WTC11 (cell line): ENCODE measurements around the gene CFAP206. TPM values are rescaled to one million over a fixed set of nuclear protein-coding genes. Genes with fewer than 3 reads are reported as not detected.

ENCODE experiments used
- ATAC-seq: fragments of 200-7000 bp; cut with Tn5 transposase; 2 replicates; pipeline ENCODE4 v1.10.0; 2021; ENCODE audit warnings: mild to moderate bottlenecking, moderate library complexity
- CTCF ChIA-PET: fragments of 300-600 bp; sonication (Branson Sonifier 250); formaldehyde crosslinking; loops from one replicate; lab custom pipeline; 2021; ENCODE audit warnings: antibody characterized with exemption; lab: Charles Lee
- POLR2A ChIA-PET: fragments of 350-600 bp; sonication (Branson Sonifier 250); formaldehyde crosslinking; loops from one replicate; lab custom pipeline; 2021; ENCODE audit warnings: antibody characterized with exemption; lab: Charles Lee
- DNase-seq: peaks from one replicate; pipeline ENCODE4 v3.0.0; 2021; ENCODE audit warnings: low spot score
- H3K27ac Mint-ChIP-seq: 2 replicates; pipeline ENCODE4 v1.8.0; 2021; ENCODE audit warnings: mixed read lengths
- H3K27me3 Mint-ChIP-seq: 2 replicates; pipeline ENCODE4 v1.8.0; 2021; ENCODE audit warnings: low read depth, mild to moderate bottlenecking, moderate library complexity, mixed read lengths
- H3K36me3 Mint-ChIP-seq: 2 replicates; pipeline ENCODE4 v1.8.0; 2021; ENCODE audit warnings: mixed read lengths
- H3K4me1 Mint-ChIP-seq: 2 replicates; pipeline ENCODE4 v1.8.0; 2022; ENCODE audit warnings: mixed read lengths
- H3K4me3 Mint-ChIP-seq: 2 replicates; pipeline ENCODE4 v1.8.0; 2021; ENCODE audit warnings: mild to moderate bottlenecking, moderate library complexity, mixed read lengths
- H3K9me3 Mint-ChIP-seq: 2 replicates; pipeline ENCODE4 v1.8.0; 2021; ENCODE audit warnings: mixed read lengths
- CREB1 ChIP-seq: sonication (generic); formaldehyde crosslinking; IDR thresholded peaks from 2 replicates; pipeline ENCODE4 v1.8.0; 2023; ENCODE audit warnings: mild to moderate bottlenecking, missing genetic modification reagents
- E2F4 ChIP-seq: sonication (generic); formaldehyde crosslinking; IDR thresholded peaks from 2 replicates; pipeline ENCODE4 v1.8.1; 2022; ENCODE audit warnings: low read depth, mild to moderate bottlenecking, moderate library complexity, missing genetic modification reagents, borderline replicate concordance
- ESRRA ChIP-seq: sonication (generic); formaldehyde crosslinking; IDR thresholded peaks from 2 replicates; pipeline ENCODE4 v1.8.1; 2022; ENCODE audit warnings: mild to moderate bottlenecking, missing genetic modification reagents, borderline replicate concordance
- ETV6 ChIP-seq: sonication (generic); formaldehyde crosslinking; IDR thresholded peaks from 2 replicates; pipeline ENCODE4 v1.8.1; 2022; ENCODE audit warnings: mild to moderate bottlenecking, missing genetic modification reagents
- FOXK1 ChIP-seq: sonication (generic); formaldehyde crosslinking; IDR thresholded peaks from 2 replicates; pipeline ENCODE4 v1.8.0; 2022; ENCODE audit warnings: mild to moderate bottlenecking, moderate library complexity, missing genetic modification reagents
- FOXP4 ChIP-seq: sonication (generic); formaldehyde crosslinking; IDR thresholded peaks from 2 replicates; pipeline ENCODE4 v1.8.0; 2022; ENCODE audit warnings: mild to moderate bottlenecking, missing genetic modification reagents
- GABPB1 ChIP-seq: sonication (generic); formaldehyde crosslinking; IDR thresholded peaks from 2 replicates; pipeline ENCODE4 v1.8.1; 2023; ENCODE audit warnings: mild to moderate bottlenecking, missing genetic modification reagents
- HMGXB4 ChIP-seq: sonication (generic); formaldehyde crosslinking; IDR thresholded peaks from 2 replicates; pipeline ENCODE4 v1.8.1; 2023; ENCODE audit warnings: mild to moderate bottlenecking, moderate library complexity, missing genetic modification reagents
- MAX ChIP-seq: sonication (generic); formaldehyde crosslinking; IDR thresholded peaks from 2 replicates; pipeline ENCODE4 v1.8.0; 2022; ENCODE audit warnings: mild to moderate bottlenecking, missing genetic modification reagents
- MYBL2 ChIP-seq: sonication (generic); formaldehyde crosslinking; IDR thresholded peaks from 2 replicates; pipeline ENCODE4 v1.8.1; 2023; ENCODE audit warnings: mild to moderate bottlenecking, moderate library complexity, missing genetic modification reagents
- NFE2L1 ChIP-seq: sonication (generic); formaldehyde crosslinking; IDR thresholded peaks from 2 replicates; pipeline ENCODE4 v1.8.1; 2023; ENCODE audit warnings: missing genetic modification reagents
- OVOL2 ChIP-seq: fragments of 250-450 bp; sonication (Bioruptor Pico); IDR thresholded peaks from 2 replicates; pipeline ENCODE4 v1.9.0; 2021; ENCODE audit warnings: mild to moderate bottlenecking, borderline replicate concordance
- PRDM15 ChIP-seq: sonication (generic); formaldehyde crosslinking; IDR thresholded peaks from 2 replicates; pipeline ENCODE4 v1.8.0; 2022; ENCODE audit warnings: missing genetic modification reagents
- SMAD4 ChIP-seq: sonication (generic); formaldehyde crosslinking; IDR thresholded peaks from 2 replicates; pipeline ENCODE4 v1.8.0; 2022; ENCODE audit warnings: mild to moderate bottlenecking, missing genetic modification reagents
- SP1 ChIP-seq: sonication (generic); formaldehyde crosslinking; conservative IDR thresholded peaks from 2 replicates; pipeline ENCODE4 v1.8.1; 2022; ENCODE audit warnings: missing genetic modification reagents
- ZMAT4 ChIP-seq: fragments of 250-450 bp; sonication (Bioruptor Pico); IDR thresholded peaks from 2 replicates; pipeline ENCODE4 v1.9.0; 2021; ENCODE audit warnings: mild to moderate bottlenecking
- ZNF317 ChIP-seq: sonication (generic); formaldehyde crosslinking; IDR thresholded peaks from 2 replicates; pipeline ENCODE4 v1.8.1; 2023; ENCODE audit warnings: low read depth, mild to moderate bottlenecking, moderate library complexity, missing genetic modification reagents, borderline replicate concordance
- total RNA-seq: library from RNA; stranded (reverse); gene quantifications from 3 replicates; pipeline ENCODE4 v1.2.3, GENCODE V29; 2021

Gene CFAP206
- total RNA-seq, 1 experiment from 2014 or later: not detected

- TF ChIP-seq HMGXB4 (CRISPR knock-in tag) (peak; percentile 84; the same call in 1 of the 2 replicates), NFE2L1 (CRISPR knock-in tag) (no peak), FOXP4 (CRISPR knock-in tag) (0 out of 2 replicates have a peak, but pooled peaks have one; percentile 25), CREB1 (CRISPR knock-in tag) (no peak), OVOL2 (no peak), ZMAT4 (CRISPR knock-in tag) (no peak), FOXK1 (CRISPR knock-in tag) (no peak), ETV6 (CRISPR knock-in tag) (no peak; the same call in 1 of the 2 replicates), E2F4 (CRISPR knock-in tag) (no peak), SMAD4 (CRISPR knock-in tag) (no peak), ZNF317 (CRISPR knock-in tag) (no peak), SP1 (CRISPR knock-in tag) (peak; percentile 92), MYBL2 (CRISPR knock-in tag) (no peak), MAX (0 out of 2 replicates have a peak, but pooled peaks have one; percentile 40), ESRRA (CRISPR knock-in tag) (0 out of 2 replicates have a peak, but pooled peaks have one; percentile 53), GABPB1 (CRISPR knock-in tag) (peak; percentile 55; the same call in 1 of the 2 replicates)
Measured at GRCh38 chr6:87472525-87473418, 65.0 kb downstream of the CFAP206 start, which contains the start of gene SLC35A1 (continued).

- no peaks in the 10 kb centered on the region; the same call in 1 of the 2 replicates for H3K36me3 Mint-ChIP-seq
- peak overlapping the region; percentile 98 for H3K4me3 Mint-ChIP-seq
- DNase-seq (no peak), ATAC-seq (peak; percentile 83)
- no peaks in the 10 kb centered on the region for H3K27me3 Mint-ChIP-seq
- ChIA-PET POLR2A (no interaction called here), CTCF (interaction anchor here (1.3 kb wide), 1 partner anchor 80 kb away, joined by 4 read pairs; no protein-coding TSS in a partner anchor)
- TF ChIP-seq PRDM15 (CRISPR knock-in tag): no peak
- TF ChIP-seq FOXP4 (CRISPR knock-in tag): 0 out of 2 replicates have a peak, but pooled peaks have one; percentile 11
- H3K9me3 Mint-ChIP-seq: no peaks in the 10 kb centered on the region
- H3K27ac Mint-ChIP-seq: no peak overlapping the region
- H3K4me1 Mint-ChIP-seq: peaks cover 7% of the 10 kb centered on the region
Measured at GRCh38 chr6:87473419-87473903, 65.7 kb downstream of the CFAP206 start.
